HG03196 (cell line): ENCODE measurements around the gene GALNT2.

Source experiments
- ATAC-seq: cut with Tn5 transposase; IDR thresholded peaks from one replicate; pipeline ENCODE4 v1.9.1; 2021; ENCODE audit not compliant: unreplicated experiment

GALNT2 gene

GRCh38 chr1:230050973-230051735 lies 15.9 kb upstream of the GALNT2 start:
- no peak for ATAC-seq

DNA sequence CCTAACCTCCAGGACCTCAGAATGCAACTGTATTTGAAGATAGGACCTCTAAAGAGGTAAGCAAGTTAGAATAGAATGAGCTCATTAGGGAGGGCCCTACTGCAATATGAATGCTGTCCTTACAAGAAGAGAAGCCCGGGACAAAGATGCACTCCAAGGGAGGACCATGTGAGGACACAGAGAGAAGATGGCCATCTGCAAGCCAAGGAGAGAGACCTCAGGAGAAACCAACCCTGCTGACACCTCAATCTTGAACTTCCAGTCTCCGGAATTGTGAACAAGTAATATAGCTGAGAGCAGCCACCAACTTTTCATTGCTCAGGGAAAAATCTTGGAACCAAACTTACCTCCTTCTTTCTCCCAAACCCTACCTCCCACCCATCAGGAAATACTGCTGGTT lies 15.0 kb upstream of the GALNT2 start:
- ATAC-seq: no peak

GRCh38 chr1:230052665-230053064 lies 14.4 kb upstream of the GALNT2 start:
- ATAC-seq: no peak

DNA sequence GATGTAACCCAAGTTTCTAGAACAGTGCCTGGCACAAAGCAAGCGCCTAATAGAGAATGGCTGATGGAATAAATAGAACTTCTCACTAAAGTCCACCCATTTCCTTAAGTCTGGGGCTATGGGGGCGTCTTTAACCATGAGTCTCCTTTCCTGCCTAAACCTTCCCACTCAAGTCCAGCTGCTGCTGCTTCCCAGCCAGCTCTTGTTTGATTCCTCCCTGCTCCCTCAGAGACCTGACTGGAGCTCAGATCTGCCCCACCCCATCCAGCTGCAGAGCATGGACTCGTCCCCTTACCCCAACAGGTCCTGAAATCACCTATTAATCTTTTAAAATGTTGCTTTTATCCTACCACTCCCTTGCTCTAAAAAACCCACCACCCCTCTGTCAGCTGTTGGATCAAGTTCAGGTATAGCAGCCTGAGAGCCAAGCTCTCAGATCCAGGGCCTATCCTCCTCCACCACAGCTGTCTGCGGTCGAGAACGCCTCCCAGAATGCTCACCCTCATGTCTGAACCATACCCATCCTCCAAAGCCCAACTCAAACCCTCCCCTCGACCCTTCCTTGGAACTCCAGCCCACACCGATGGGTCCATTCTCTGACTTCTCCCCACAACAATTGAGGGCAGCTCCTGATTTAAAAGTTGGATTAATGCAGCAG lies 12.8 kb upstream of the GALNT2 start:
- no peak for ATAC-seq

DNA sequence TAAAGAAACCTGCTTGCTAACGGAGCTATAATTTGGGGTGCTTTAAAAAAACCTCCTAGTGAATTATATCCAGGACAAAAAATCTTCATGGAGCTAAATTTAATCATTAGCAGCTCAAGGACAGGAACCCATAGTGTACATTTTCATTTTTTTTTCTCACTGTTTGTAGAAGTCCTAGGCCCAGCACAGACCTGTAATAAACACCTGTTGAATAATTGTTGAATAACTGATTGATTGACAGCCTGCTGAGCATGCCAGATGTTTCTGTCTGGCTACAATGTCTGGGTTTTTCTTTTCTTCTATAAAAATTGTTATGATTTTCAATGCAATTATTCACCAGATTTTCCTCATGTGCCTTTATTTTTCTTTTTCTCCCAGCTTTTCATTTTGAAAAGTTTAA lies 10.9 kb upstream of the GALNT2 start:
- no peak for ATAC-seq

- no peak for ATAC-seq
Observed at GRCh38 chr1:230057100-230057499, 9.9 kb upstream of the GALNT2 start.

GRCh38 chr1:230057681-230058565 lies 9.1 kb upstream of the GALNT2 start:
- no peak for ATAC-seq

- no peak for ATAC-seq
Observed at GRCh38 chr1:230058626-230059025, 8.4 kb upstream of the GALNT2 start.

DNA sequence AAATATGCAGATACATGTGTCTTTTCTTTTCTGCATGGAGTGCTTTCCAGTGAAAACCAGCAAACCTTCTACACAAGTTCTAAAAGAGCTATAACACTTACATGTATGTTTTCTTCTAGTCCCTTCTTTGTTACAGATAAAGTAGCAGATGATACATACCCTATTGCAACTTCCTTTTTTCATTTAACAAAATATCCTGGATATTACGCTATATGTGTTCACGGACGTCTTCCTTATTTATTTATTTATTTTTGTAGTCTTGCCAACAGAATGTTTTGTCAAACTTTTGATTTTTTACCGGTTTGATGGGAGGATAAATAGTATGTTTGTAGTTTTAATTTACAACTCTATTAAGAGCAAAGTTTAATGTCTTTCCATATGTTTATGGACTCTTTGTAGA lies 5.2 kb upstream of the GALNT2 start:
- no peak for ATAC-seq

- no peak for ATAC-seq
Observed at GRCh38 chr1:230062521-230062920, 4.5 kb upstream of the GALNT2 start.

DNA sequence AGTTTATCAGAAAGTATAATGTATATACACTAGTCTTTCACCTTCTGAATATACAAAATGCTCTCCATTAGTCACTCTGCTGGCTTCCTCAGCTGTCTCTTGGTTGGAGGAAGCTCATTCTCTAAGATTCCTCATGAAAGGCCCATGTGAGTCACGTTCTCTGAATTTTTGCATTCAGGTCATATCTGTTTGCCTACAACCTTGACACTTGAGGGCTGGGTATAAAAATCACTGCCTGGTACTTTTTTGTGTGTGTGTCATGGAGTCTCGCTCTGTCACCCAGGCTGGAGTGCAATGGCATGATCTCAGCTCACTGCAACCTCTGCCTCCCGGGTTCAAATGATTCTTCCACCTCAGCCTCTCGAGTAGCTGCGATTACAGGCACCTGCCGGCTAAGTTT lies 2.8 kb upstream of the GALNT2 start:
- ATAC-seq: no peak

DNA sequence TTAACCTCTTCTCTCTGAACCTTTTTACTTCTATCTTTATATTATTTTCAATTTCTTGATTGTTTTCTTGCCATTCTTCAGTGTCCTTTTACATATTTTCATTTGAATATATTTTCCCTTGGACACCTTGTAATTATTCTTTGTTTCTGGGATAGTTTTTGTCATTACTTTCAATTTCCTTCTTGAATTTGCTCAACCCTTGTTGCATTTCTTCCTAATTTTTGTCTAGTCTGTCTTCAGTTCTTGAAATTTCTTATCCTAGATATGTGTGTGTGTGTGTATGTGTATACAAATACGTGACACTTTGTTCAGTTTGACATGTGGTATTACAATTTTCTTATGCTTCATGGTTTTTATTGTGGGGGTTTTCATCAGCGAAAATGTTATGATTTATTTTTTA lies 1.9 kb upstream of the GALNT2 start:
- no peak for ATAC-seq

DNA sequence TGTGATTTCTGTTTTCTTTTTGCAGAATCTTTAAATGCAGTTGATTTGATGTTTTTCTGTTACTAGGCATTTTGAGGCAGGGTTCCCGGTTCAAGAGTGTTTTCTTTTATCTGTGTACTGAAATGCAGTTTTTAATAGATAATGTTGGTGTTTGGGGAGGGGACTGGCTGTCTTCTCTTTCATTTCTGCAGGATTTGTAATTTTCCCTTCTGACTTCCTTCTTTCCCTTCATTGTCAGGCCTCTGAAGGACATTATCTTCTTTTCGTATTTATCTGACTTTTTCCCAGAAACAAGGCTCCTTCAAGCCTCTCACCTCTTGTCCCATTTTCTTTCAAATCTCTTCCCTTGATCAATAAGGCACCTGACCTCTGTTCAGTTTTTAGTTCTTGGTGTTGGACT lies 1.5 kb upstream of the GALNT2 start:
- ATAC-seq: no peak

DNA sequence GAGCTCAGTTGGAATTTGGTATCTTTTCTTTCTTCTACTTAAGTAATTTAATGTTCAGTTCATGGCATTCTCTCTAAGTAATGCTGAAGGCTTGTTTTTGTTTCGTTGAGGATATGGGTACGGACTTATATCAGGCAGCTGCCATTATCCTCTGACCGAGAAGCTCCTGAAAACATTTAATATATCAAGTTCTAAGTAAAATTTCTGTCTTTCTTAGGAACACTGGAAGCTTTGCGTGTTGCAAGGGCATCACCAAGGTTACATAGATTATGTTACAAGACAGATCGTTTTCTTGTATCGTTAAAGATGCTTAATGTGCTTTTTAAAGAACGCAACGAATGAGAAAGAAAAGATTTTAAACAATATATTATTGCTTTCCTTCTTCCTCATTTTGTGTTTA lies 1.0 kb upstream of the GALNT2 start:
- no peak for ATAC-seq

GRCh38 chr1:230067419-230067870 lies 407 bp downstream of the GALNT2 start:
- ATAC-seq: peak; percentile 19

GRCh38 chr1:230067871-230068620 lies 1.0 kb downstream of the GALNT2 start:
- ATAC-seq: no peak

GRCh38 chr1:230068621-230068873 lies 1.5 kb downstream of the GALNT2 start:
- ATAC-seq: no peak

DNA sequence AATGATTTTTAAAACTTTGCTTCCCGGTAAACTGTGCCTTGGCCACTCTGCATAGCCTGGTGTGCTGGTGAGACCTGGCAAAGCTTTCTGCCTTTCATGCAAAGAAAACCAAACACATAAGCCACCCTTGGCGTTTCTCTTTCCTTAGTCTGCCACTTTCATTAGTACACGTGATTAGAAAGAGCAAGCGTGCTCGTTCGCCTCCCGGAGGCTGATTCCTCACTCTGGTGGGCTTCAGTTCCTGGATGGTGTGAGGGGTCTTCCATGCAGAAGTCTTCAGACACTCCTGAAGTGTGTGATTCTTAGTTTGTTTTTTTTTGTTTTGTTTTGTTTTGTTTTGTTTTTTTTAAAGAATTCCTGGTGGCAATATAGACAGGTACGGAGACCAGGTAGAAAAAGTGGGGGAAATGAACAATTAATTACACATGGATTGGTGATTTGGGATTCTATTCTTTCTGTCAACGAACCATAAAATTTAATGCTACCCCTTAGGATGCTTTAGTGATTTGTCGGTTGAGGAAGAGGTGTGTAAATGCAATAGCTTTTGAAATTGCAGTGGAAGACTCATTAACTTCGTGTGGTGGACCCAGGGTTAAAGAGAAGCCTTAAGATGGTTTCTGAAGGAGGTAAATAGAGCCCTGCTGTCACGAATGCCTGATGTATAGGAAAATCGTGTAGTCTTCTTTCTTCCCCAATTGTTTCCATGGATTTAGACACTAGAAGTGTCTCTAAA lies 2.1 kb downstream of the GALNT2 start:
- ATAC-seq: no peak

DNA sequence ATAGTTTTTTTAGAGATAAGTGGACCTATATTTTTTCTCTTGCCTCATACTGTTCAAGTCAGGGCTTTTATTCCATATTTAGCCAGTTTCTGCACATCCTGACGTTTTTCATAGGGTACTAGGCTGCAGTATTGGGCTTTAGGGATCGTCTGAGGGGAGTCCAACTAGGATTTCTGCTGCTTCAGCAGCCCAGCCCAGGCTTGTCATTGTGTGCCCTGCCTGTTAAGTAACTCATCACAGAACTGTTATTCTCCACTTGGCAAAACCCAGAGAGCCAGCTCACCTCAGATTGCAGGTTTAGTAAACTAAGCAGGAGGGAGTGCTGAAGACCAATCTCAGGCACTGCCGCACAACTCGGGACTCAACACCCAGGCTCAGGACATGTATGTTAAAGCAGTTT lies 2.8 kb downstream of the GALNT2 start:
- no peak for ATAC-seq

- no peak for ATAC-seq
Observed at GRCh38 chr1:230070321-230071208, 3.5 kb downstream of the GALNT2 start.
